Measurements from ENCODE around the gene RASGRP4.
A peak's percentile ranks its signal among the peaks of the same experiment; 100 is the strongest.
"Not testable (repeated sequence)": the region's sequence is repeated elsewhere in the genome, so short reads cannot be mapped to it uniquely, and the experiment has no call there.

RASGRP4 gene, protein sequence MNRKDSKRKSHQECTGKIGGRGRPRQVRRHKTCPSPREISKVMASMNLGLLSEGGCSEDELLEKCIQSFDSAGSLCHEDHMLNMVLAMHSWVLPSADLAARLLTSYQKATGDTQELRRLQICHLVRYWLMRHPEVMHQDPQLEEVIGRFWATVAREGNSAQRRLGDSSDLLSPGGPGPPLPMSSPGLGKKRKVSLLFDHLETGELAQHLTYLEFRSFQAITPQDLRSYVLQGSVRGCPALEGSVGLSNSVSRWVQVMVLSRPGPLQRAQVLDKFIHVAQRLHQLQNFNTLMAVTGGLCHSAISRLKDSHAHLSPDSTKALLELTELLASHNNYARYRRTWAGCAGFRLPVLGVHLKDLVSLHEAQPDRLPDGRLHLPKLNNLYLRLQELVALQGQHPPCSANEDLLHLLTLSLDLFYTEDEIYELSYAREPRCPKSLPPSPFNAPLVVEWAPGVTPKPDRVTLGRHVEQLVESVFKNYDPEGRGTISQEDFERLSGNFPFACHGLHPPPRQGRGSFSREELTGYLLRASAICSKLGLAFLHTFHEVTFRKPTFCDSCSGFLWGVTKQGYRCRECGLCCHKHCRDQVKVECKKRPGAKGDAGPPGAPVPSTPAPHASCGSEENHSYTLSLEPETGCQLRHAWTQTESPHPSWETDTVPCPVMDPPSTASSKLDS

DNA sequence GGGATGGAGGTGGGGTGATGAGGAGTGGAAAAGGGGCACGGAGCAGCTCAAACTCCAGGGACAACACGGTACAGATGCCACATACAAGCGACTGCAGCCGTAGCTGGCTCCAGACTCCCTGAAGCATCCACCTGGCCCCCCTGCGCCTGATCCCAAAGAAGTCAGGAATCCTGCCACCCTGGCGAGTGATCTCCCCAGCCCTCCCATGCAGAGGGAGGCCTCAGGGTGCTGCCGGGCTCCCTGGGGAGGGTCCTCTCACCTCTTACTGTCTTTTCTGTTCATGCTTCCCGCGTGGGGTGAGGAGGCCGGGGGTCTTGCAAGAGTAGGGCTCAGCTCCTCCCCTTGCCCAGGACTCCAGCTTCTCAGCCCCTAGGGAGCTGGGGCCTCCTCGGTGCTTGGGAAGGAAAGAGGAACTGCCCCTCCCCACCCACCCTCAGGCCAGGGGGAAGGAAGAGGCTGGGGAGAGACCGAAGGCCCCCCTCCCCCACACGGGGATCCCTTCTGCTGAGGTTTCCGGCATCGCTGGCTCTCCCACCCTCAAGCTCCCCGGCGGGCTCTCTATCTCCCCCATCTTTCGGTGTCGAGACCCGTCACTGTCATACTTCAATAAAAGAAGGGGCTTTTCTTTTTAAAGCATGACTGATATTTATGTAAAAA, at the start of gene RASGRP4:
TSS of gene RASGRP4 (minus strand) at position 410 of the 657 bp plus-strand sequence. CDS start at position 282, 128 bp downstream.
- no peak for DNase-seq

DNA sequence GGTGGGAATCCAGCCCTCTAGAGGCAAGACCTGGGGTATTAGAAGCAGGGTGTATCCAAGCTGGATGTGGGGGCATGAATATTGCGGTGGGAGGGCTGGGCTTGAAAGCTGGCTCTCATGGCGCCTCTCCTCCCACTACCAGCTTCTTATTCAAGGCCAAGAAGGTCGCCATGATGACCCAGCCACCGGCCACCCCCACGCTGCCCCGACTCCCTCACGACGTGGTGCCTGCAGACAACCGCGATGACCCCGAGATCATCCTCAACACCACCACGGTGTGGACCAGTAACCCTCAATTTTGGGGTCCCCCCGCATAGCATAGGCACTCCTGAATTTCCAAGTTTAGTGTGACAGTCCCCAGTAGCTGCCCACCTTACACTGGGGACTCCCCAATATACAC, 49.2 kb upstream of the RASGRP4 start:
- no peak for DNase-seq

DNA sequence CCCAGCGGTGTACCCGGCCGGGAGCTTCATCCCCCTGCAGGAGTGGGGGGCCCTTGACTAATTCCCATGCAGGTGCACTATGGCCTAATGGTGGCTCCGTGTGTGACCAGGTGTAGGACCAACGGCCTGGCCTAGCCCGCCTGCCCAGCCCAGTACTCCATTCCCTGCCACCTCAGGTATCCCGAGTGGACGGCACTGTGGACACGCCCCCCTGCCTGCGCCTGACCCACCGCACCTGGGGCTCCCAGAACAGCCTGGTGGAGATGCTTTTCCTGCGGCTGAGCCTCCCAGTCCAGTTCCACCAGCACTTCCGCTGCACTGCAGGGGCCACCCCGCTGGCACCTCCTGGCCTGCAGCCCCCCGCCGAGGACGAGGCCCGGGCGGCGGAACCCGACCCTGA, 47.2 kb upstream of the RASGRP4 start:
- no peak for DNase-seq

DNA sequence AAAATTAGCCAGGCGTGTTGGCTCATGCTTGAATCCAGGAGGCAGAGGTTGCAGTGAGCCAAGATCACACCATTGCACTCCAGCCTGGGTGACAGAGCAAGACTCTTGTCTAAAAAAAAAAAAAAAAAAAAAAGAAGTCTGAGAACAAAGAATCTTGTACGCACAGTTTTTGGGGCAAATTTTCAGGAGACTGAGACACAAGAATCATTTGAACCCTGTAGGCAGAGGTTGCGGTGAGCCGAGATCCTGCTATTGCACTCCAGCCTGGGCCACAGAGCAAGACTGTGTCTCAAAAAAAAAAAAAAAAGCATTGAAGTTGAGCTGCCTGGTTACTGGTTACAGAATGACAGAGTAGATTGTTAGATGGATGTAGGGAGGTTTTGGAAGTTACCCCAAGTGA, 46.7 kb upstream of the RASGRP4 start:
- DNase-seq = not testable (repeated sequence)

DNA sequence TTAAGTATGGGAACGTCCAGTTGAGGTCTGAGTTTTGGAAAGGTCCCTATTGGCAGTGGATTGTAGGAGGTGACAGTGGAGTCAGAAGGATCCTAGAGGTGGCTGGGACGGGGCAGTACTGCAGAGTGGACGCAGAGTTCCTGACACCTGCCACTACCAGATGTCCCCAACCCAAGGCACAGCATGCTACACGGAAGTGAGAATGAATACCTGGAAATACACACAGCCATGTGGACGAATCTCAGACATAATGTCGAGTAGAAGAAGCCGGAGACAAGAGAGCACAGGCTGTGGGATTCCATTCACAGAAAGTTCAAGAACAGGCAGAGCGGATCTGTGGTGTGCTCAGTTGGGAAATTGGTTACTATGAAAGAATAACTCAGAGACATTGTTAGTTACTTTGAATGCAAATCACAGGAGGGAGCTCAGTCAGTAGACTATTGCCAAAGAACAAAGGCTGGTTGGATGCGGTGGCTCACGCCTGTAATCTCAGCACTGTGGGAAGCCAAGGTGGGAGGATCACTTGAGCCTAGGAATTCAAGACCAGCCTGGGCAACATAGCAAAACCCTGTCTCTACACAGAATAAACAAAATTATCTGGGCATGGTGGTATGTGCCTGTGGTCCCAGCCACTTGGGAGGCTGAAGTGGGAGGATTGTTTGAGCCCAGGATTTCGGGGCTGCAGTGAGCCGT, 44.9 kb upstream of the RASGRP4 start:
- DNase-seq = no peak

DNA sequence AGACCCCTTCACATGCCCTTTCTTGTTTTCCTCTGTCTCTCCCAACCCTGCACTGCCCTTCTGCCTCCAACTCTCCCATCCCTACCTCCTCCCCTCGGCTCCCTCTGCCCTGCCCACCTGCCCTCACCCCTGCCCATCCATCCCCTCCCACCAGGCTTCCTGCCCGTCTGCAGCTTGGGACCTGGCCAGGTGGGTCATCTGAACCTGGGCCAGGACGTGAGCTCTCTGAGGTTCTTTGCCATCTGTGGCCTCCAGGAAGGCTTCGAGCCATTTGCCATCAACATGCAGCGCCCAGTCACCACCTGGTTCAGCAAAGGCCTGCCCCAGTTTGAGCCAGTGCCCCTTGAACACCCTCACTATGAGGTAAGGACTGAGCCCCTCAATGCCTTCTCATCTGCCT, 43.1 kb upstream of the RASGRP4 start:
- no peak for DNase-seq

DNA sequence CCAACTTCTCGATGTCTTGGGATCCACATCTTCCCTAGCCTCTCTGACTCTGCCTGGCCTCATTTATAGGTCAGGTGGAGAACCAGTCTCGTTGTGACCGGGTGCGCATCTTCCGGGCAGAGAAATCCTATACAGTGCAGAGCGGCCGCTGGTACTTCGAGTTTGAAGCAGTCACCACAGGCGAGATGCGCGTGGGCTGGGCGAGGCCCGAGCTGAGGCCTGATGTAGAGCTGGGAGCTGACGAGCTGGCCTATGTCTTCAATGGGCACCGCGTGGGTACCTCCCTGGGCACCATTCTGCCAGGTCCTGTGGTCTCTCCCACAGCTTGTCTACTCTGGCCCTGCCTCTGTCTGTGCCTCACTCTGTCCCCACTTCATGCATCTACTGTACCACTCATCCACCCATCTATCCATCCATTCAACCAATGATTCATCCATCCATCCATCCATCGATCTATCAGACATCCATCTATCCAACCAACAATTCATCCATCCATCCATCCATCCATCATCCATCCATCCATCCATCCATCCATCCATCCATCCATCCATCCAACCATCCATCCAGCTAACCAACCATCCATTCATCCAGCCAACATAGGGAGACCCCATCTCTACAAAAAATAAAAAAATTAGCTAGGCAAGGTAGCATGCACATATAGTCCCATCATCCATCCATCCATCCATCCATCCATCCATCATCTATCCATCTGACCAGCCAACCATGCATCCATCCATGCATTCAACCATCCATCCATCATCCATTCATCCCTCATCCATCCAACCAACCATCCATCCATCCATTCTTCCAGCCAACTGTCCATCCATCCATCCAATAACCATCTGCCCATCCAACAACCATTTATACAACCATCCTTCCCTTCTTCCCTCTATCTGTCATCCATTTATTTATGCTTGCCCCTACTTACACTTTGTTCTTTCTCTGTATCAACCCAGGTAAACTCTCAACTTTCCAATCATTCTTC, 41.8 kb upstream of the RASGRP4 start:
- DNase-seq = no peak

DNA sequence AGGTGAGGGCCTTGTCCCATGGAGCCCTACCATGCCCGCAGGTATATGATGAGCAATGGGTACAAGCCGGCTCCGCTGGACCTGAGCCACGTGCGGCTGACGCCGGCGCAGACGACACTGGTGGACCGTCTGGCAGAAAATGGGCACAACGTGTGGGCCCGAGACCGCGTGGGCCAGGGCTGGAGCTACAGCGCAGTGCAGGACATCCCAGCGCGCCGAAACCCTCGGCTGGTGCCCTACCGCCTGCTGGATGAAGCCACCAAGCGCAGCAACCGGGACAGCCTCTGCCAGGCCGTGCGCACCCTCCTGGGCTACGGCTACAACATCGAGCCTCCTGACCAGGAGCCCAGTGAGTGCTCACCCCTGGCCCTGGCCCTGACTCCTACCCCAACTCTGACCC, 40.0 kb upstream of the RASGRP4 start:
- DNase-seq = no peak

DNA sequence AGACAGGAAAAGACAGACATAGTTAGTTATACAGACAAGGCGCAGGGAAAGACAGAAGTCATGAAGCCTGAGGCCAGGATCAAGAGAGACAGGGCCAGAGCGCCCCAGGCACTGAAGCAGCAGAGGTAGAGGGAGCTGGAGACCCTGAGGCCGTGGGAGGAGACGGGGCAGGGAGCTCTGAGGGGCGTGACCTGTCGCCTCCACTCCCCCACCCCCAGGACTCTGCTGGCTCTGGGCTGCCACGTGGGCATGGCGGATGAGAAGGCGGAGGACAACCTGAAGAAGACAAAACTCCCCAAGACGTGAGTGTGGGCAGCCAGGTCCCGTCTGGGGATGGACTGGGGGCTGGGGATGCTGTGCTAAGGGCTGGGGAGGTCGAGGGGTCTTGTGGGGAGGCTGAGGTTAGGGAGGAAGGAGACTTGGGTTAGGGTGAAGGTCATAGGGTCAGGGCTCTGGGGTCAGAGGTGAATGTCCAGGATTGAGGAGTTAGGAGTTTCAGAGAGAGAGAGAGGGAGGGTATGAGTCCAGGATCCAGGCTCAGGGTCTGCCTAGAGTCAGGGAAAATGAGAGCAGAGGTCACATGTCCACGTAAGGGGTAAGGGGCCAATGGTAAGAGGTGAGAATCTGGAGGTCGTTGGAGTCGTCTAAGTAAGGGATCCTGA, 38.5 kb upstream of the RASGRP4 start:
- no peak for DNase-seq

DNA sequence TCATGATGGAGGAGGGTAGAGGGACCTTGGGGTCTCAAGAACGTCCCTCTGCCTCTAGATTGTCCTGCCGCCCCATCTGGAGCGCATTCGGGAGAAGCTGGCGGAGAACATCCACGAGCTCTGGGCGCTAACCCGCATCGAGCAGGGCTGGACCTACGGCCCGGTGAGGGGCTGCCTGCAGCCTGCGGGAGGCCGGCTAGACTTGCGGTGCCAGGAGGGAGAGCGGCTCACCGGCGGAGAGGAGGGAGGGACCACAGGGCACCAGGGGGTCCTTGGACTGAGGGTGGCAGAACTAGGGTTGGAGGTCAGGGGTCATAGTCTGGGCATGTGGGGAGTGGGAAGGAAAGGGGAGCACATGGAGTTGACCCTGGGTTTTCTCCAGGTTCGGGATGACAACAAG, 37.3 kb upstream of the RASGRP4 start:
- no peak for DNase-seq

DNA sequence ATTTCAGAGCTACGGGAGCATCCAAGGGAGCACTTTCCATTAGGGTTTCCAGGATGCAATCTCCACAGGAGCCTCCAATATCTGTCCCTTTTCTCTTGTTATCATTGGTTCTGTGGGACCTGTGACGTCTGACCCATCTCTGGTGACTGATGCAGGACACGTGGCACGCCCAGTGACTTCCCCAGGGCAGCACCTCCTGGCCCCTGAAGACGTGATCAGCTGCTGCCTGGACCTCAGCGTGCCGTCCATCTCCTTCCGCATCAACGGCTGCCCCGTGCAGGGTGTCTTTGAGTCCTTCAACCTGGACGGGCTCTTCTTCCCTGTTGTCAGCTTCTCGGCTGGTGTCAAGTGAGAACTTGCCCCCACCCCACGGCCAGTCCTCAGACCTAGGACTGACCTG, 33.0 kb upstream of the RASGRP4 start:
- no peak for DNase-seq

DNA sequence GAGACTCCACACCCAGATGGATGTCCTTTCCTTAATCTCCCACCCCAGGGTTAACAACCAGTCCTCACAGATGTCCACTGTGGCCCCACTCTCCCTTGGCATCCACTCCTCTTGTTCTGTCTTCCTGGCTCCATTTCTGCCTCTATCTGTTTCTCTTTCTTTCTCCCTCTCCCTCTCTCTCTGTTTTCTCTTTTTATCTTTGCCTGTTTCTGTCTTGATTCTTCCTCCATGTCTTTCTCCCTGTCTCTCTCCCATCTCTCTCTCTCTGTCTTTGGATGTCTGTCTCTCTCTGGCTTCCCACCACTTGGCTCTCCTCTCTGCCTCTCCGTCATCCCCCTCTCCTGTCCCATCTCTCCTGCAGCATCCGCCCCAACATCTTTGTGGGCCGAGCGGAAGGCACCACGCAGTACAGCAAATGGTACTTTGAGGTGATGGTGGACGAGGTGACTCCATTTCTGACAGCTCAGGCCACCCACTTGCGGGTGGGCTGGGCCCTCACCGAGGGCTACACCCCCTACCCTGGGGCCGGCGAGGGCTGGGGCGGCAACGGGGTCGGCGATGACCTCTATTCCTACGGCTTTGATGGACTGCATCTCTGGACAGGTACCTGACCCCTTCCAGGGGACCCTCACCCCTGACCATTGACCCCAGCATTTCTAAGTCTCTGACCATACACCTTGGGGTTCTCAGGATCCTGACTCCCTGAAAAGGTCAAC, 31.8 kb upstream of the RASGRP4 start:
- no peak for DNase-seq

DNA sequence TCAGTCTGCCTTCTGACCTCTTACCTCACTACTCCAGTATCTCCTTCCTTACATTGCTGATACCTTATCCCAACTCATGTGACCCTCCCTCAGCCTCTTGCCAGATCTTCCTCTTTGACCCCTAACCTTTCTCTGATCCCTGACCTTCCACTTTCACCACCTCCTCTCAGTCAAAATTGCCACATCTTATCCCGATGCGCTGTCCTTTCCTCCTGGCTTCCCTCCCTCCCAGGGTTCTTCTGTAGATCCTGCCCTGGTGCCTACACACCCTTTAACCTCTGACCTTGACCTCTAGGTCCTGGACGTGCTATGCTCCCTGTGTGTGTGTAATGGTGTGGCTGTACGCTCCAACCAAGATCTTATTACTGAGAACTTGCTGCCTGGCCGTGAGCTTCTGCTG, 31.2 kb upstream of the RASGRP4 start:
- DNase-seq = no peak

DNA sequence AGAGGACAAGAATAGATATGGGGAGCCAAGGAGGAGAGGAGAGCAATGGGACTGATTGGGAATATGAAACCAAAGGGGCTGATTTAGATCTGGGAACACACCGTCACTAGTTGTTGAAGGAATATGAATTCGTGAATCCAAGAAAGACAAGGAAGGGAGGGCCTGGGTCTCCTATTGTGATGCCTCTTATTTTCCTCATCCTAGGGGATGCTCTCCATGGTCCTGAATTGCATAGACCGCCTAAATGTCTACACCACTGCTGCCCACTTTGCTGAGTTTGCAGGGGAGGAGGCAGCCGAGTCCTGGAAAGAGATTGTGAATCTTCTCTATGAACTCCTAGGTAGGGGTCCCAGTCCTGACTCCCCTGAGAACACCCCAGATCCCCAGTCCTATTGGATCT, 29.0 kb upstream of the RASGRP4 start:
- DNase-seq = no peak

DNA sequence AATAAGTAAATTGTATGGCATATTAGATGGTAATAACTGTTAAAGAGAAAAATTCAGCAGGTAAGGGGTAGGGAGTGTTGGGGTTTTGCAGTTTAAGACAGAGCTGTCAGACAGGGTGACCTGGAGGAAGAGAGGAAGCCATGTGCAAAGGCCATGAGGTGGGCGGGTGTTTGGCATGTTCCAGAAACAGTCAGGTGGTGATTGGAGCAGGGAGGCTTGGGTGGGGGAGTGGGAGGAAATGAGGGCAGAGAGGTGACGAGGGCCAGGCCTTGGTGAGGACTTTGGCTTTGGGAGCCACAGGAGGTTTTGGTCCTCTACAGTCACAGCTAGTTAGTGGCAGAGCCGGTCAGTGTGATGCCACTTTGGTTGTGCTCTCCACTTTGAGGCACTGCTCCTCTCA, 27.6 kb upstream of the RASGRP4 start:
- no peak for DNase-seq

DNA sequence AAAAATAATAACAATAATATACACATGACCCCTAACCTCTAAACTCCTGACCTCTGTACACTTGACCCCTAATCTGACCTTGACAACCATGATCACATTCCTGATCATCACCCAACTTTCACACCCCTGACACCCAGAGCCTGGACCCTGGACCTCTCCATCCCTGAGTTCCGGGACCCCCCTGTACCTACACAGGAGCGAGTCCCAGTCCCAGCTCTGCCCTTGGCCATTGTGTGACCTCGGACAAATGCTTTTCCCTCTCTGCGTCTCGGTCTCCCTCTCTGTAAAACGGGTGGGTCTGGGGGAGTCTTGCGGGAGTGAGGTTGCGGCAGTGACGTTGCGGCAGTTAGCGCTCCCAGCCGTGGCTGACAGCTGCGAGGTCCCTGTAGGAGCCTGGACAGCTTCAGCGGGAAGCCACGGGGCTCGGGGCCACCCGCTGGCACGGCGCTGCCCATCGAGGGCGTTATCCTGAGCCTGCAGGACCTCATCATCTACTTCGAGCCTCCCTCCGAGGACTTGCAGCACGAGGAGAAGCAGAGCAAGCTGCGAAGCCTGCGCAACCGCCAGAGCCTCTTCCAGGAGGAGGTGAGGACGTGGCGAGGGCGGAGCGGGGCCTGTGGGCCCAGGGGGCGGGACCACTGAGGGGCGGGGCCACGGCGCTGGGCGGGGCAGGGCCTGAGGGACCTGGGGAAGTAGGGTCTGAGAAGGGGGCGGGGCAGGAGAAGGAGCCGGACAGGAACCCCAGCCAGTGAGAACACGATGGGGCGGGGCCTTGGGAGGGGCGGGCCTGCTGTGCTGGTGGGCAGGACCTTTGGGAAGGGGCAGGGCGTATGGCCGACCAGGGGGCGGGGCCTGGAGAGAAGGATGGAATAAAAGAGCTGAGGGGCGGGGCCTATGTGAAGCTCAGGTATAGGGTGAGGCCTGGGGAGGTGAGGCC, 26.7 kb upstream of the RASGRP4 start:
- peak in 1 of 2 experiments; percentile 9 for DNase-seq

DNA sequence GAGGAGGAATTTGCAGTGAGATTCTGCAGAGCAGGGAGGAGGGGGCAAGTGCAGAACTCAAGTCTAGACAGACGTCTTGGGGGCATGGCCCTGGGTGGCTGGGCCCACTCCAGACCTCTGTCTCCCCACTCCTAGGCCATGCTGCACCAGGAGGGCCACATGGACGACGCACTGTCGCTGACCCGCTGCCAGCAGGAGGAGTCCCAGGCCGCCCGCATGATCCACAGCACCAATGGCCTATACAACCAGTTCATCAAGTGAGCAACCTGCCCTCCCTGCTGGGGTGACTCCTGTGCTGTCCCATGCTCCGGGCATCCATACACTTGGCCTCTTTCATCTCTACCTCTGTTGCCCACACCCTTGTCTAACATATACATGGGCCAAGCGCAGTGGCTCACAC, 25.6 kb upstream of the RASGRP4 start:
- no peak for DNase-seq

DNA sequence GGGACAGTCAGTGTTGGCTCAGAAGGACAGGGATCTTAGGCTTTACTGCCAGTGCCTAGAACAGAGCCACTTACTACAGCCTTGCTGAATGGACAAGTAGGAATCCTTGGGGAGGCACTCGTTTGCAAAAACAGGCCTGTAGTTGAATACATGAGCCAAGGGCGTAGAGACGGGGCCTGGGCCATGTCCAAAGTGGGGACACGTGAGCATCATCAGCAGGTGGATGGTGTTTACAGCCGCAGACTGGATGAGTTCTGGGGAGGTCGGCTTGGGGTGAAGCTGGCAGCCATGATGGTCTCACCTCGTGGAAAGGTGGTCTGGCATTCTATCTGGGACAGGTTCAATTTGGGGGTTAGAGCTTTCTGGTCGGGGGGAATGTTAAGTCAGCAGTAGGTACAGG, 25.0 kb upstream of the RASGRP4 start:
- no peak for DNase-seq

DNA sequence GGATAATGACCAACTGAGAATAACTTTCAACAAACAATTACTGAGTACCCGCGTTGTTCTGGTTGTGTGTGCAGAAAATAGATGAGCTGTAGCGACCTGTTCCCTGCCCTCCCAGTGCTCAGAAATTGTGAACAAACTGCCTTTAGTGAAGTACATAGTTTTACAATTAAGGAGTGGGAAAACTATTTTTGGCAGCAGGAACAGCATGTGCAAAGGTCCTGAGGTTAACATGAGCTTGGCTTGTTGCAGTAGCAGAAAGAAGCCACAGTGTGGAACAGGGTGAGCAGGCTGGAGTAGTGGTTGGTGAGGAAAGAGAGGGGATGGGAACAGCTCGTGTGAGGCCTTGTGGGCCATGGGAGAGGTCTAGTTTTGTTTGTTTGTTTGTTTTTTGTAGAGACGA, 23.5 kb upstream of the RASGRP4 start:
- DNase-seq = no peak

DNA sequence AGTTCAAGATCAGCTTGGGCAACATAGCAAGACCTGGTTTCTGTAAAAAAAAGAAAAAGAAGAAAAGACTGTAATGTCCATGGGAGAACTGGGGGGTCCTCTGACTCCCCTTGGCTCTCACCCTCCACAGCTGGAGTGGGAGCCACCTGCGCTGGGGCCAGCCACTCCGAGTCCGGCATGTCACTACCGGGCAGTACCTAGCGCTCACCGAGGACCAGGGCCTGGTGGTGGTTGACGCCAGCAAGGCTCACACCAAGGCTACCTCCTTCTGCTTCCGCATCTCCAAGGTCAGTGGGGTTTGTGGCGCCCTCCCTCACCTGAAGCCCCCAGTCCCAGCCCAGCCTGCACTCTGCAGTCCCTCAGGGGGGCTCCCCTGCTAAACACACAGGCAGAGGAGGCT, 22.2 kb upstream of the RASGRP4 start:
- no peak for DNase-seq

All from NCI-H187 (cell line).